MCF 10A (cell line): ENCODE results near the gene SIGLEC14. TPM values are rescaled to one million over a fixed set of nuclear protein-coding genes. Genes with fewer than 3 reads are reported as not detected.

ENCODE experiments used
- BruUV-seq: library from RNA; stranded (reverse); fragments of 400-500 nt; replicated peaks from 2 replicates; lab custom pipeline; 2021; lab: Mats Ljungman, UMichigan
- CTCF ChIA-PET: fragments of 300-600 bp; sonication (Branson Sonifier 250); formaldehyde crosslinking; extraction: SDS; loops from one replicate; lab custom pipeline; 2021; ENCODE audit warnings: antibody characterized with exemption, inconsistent platforms; lab: Yijun Ruan, JAX
- POLR2A ChIA-PET: fragments of 300-600, 350-650 bp; sonication (Branson Sonifier 250); formaldehyde crosslinking; extraction: SDS; loops from one replicate; lab custom pipeline; 2020; ENCODE audit warnings: antibody characterized with exemption, inconsistent platforms; lab: Yijun Ruan, JAX
- DNase-seq: peaks from one replicate; pipeline ENCODE4 v3.0.0-alpha.2; 2018; ENCODE audit not compliant: unreplicated experiment
- H3K27ac Mint-ChIP-seq: one replicate; pipeline ENCODE4 v1.8.0; 2022; ENCODE audit warnings: mild to moderate bottlenecking, low read depth, mixed read lengths; ENCODE audit not compliant: unreplicated experiment
- H3K27me3 Mint-ChIP-seq: one replicate; pipeline ENCODE4 v1.8.0; 2022; ENCODE audit warnings: mixed read lengths; ENCODE audit not compliant: insufficient read depth, unreplicated experiment
- H3K36me3 Mint-ChIP-seq: one replicate; pipeline ENCODE4 v1.8.0; 2022; ENCODE audit warnings: mild to moderate bottlenecking, moderate library complexity, mixed read lengths; ENCODE audit not compliant: insufficient read depth, unreplicated experiment
- H3K4me1 Mint-ChIP-seq: one replicate; pipeline ENCODE4 v1.8.0; 2022; ENCODE audit warnings: mixed read lengths; ENCODE audit not compliant: insufficient read depth, unreplicated experiment
- H3K4me3 Mint-ChIP-seq: one replicate; pipeline ENCODE4 v1.8.0; 2022; ENCODE audit warnings: mild to moderate bottlenecking, moderate library complexity, mixed read lengths; ENCODE audit not compliant: unreplicated experiment
- H3K9me3 Mint-ChIP-seq: one replicate; pipeline ENCODE4 v1.8.0; 2022; ENCODE audit warnings: mixed read lengths; ENCODE audit not compliant: unreplicated experiment
- CTCF ChIP-seq: fragments of 200-600 bp; IDR thresholded peaks from one replicate; pipeline ENCODE4 v1.8.0; 2022; ENCODE audit warnings: antibody characterized with exemption, mild to moderate bottlenecking; ENCODE audit not compliant: unreplicated experiment
- intact Hi-C: fragments of 100-400 bp; cut with micrococcal nuclease; formaldehyde crosslinking; loops from 2 replicates; pipeline ENCODE4 v1.14.1; 2022
- total RNA-seq: library from RNA; stranded (reverse); gene quantifications from 2 replicates; pipeline ENCODE4 v1.2.3, GENCODE V29; 2022

SIGLEC14 gene
- total RNA-seq, 1 experiment from 2014 or later, result not detected

GRCh38 chr19:51688671-51689571 is 42.3 kb upstream of the SIGLEC14 start:
- Mint-ChIP-seq H3K9me3 (no peaks in the 10 kb centered on the region), H3K4me1 (peaks cover 42% of the 10 kb centered on the region), H3K27ac (peak overlapping the region; percentile 52), H3K4me3 (peak overlapping the region; percentile 73), H3K27me3 (no peaks in the 10 kb centered on the region), H3K36me3 (peaks cover 22% of the 10 kb centered on the region)
- no peak for TF ChIP-seq CTCF
- BruUV-seq, result no TSS peak
- POLR2A ChIA-PET, result interaction anchor here (0.5 to 4.0 kb wide), 26 partner anchors 8 to 937 kb away, joined by 3 to 39 read pairs (median 4); partner anchors contain the start of gene PPP2R1A
- intact Hi-C loops, result no loop called here
- CTCF ChIA-PET, result interaction anchor here (0.6 to 1.6 kb wide), 6 partner anchors 14 to 1029 kb away, joined by 3 to 10 read pairs (median 4); no protein-coding TSS in a partner anchor
- peak; percentile 95 for DNase-seq

GRCh38 chr19:51687791-51688670 is 41.4 kb upstream of the SIGLEC14 start:
- intact Hi-C loops, result no loop called here
- peak overlapping the region; percentile 73 for H3K4me3 Mint-ChIP-seq
- peak overlapping the region; percentile 52 for H3K27ac Mint-ChIP-seq
- ChIA-PET POLR2A (interaction anchor here (0.5 to 4.0 kb wide), 21 partner anchors 9 to 938 kb away, joined by 3 to 39 read pairs (median 4); no protein-coding TSS in a partner anchor), CTCF (interaction anchor here (0.6 to 1.6 kb wide), 10 partner anchors 15 to 1030 kb away, joined by 3 to 10 read pairs (median 3); no protein-coding TSS in a partner anchor)
- no peaks in the 10 kb centered on the region for H3K9me3 Mint-ChIP-seq
- no peaks in the 10 kb centered on the region for H3K27me3 Mint-ChIP-seq
- peaks cover 39% of the 10 kb centered on the region for H3K4me1 Mint-ChIP-seq
- DNase-seq, result peak; percentile 71
- no TSS peak for BruUV-seq
- peaks cover 18% of the 10 kb centered on the region for H3K36me3 Mint-ChIP-seq
- no peak for TF ChIP-seq CTCF

- H3K27me3 Mint-ChIP-seq, result no peaks in the 10 kb centered on the region
- TF ChIP-seq CTCF, result no peak
- peak overlapping the region; percentile 71 for H3K27ac Mint-ChIP-seq
- CTCF ChIA-PET, result no interaction called here
- H3K4me1 Mint-ChIP-seq, result peaks cover 24% of the 10 kb centered on the region
- BruUV-seq, result no TSS peak
- intact Hi-C loops, result no loop called here
- DNase-seq, result no peak
- H3K36me3 Mint-ChIP-seq, result peaks cover 8% of the 10 kb centered on the region
- no peak overlapping the region for H3K4me3 Mint-ChIP-seq
- POLR2A ChIA-PET, result no interaction called here
- H3K9me3 Mint-ChIP-seq, result no peaks in the 10 kb centered on the region
Measured at GRCh38 chr19:51686171-51686570, 39.5 kb upstream of the SIGLEC14 start.
